Measurements from ENCODE around the gene ECE1. TPM values are rescaled to one million over a fixed set of nuclear protein-coding genes. Genes with fewer than 3 reads are reported as not detected.

ECE1 gene
- total RNA-seq, 5 donors from 2014 or later (not counting 1 experiment from before 2014, with no cell fraction given), result 81.0 to 94.5 (median 87.1) TPM

DNA sequence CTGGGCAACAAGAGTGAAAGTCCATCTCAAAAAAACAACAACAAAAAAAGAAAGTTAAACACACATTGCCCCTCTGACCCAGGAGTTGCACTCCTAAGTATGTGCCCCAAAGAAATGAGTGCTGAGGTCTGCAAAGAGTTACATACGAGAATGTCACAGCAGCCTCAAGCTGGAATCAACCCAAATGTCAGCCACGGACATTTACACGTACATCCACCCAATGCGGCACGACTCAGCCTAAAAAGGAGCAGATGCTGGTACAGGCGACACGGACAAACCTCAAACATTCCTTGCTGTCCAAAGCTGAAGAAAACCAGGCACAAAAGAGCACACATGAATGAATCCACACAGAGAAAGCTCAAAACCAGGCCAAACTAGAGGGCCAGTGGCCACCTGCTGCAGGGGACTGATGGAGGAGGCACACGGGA is 46.8 kb upstream of the ECE1 start:
- POLR2A ChIA-PET, result no interaction called here

GRCh38 chr1:21335750-21336224 is 45.5 kb upstream of the ECE1 start:
- Mint-ChIP-seq H3K27ac (peak overlapping the region; percentile 98 to 99), H3K9me3 (no peaks in the 10 kb centered on the region), H3K4me1 (peaks cover 85 to 92% (median 89%) of the 10 kb centered on the region in 3 donors), H3K36me3 (no peaks in the 10 kb centered on the region), H3K4me3 (peak overlapping the region; percentile 9 to 91 (median 28)), H3K27me3 (no peaks in the 10 kb centered on the region)
- Histone ChIP-seq H3K36me3 (ENCODE audit: control insufficient read depth in 2 of 2, extremely low read depth in 1 of 2, insufficient read depth in 1 of 2, low read length in 1 of 2) (peaks cover 0 to 5% of the 10 kb centered on the region in 2 donors), H3K27ac (ENCODE audit: low read length) (peak overlapping the region; percentile 94), H3K4me1 (ENCODE audit: control insufficient read depth in 1 of 2, extremely low read depth in 1 of 2, insufficient read depth in 2 of 2, low read length in 2 of 2) (peaks cover 63 to 89% of the 10 kb centered on the region in 2 experiments), H3K27me3 (replicated peaks in 1 of 2; ENCODE audit: control insufficient read depth in 2 of 2, extremely low read depth in 1 of 2, insufficient read depth in 2 of 2, low read length in 1 of 2) (no peaks in the 10 kb centered on the region), H3K4me3 (ENCODE audit: control insufficient read depth in 1 of 2, extremely low read depth in 1 of 2, low read length in 1 of 2) (no peak overlapping the region), H3K9me3 (no peaks in the 10 kb centered on the region)
- ChIA-PET CTCF (interaction anchor here (0.5 to 2.3 kb wide), 3 partner anchors 9 to 66 kb away, joined by 3 to 12 read pairs (median 4); no protein-coding TSS in a partner anchor), POLR2A (no interaction called here)
- DNase-seq, result no peak
- no peak for ATAC-seq (replicated peaks in 1 of 4)
- WGBS (ENCODE audit: insufficient coverage), result 80% methylated on average over 3 of the region's 3 CpGs

More for the DNA sequence above, 46.8 kb upstream of the ECE1 start:
- WGBS (ENCODE audit: insufficient coverage), result 90% methylated on average over 7 of the region's 8 CpGs
- DNase-seq (no peak), ATAC-seq (replicated peaks in 1 of 4) (no peak)
- no peak overlapping the region for H3K4me3 ChIP-seq (ENCODE audit: control insufficient read depth in 1 of 2, extremely low read depth in 1 of 2, low read length in 1 of 2)
- no peaks in the 10 kb centered on the region for H3K27me3 Mint-ChIP-seq
- H3K27ac ChIP-seq (ENCODE audit: low read length), result no peak overlapping the region
- peaks cover 60 to 95% of the 10 kb centered on the region in 2 experiments for H3K4me1 ChIP-seq (ENCODE audit: control insufficient read depth in 1 of 2, extremely low read depth in 1 of 2, insufficient read depth in 2 of 2, low read length in 2 of 2)
- peak overlapping the region in 1 of 3 donors; percentile 17 for H3K4me3 Mint-ChIP-seq
- H3K36me3 Mint-ChIP-seq, result no peaks in the 10 kb centered on the region
- CTCF ChIA-PET, result interaction anchor here (0.5 to 1.3 kb wide), 4 partner anchors 36 to 82 kb away, joined by 3 to 5 read pairs (median 4); no protein-coding TSS in a partner anchor
- no peaks in the 10 kb centered on the region for H3K27me3 ChIP-seq (replicated peaks in 1 of 2; ENCODE audit: control insufficient read depth in 2 of 2, extremely low read depth in 1 of 2, insufficient read depth in 2 of 2, low read length in 1 of 2)
- peaks cover 0 to 5% of the 10 kb centered on the region in 2 donors for H3K36me3 ChIP-seq (ENCODE audit: control insufficient read depth in 2 of 2, extremely low read depth in 1 of 2, insufficient read depth in 1 of 2, low read length in 1 of 2)
- H3K27ac Mint-ChIP-seq, result peak overlapping the region; percentile 52 to 99
- peaks cover 87 to 92% (median 91%) of the 10 kb centered on the region in 3 donors for H3K4me1 Mint-ChIP-seq
- no peaks in the 10 kb centered on the region for H3K9me3 ChIP-seq
- no peaks in the 10 kb centered on the region for H3K9me3 Mint-ChIP-seq

DNA sequence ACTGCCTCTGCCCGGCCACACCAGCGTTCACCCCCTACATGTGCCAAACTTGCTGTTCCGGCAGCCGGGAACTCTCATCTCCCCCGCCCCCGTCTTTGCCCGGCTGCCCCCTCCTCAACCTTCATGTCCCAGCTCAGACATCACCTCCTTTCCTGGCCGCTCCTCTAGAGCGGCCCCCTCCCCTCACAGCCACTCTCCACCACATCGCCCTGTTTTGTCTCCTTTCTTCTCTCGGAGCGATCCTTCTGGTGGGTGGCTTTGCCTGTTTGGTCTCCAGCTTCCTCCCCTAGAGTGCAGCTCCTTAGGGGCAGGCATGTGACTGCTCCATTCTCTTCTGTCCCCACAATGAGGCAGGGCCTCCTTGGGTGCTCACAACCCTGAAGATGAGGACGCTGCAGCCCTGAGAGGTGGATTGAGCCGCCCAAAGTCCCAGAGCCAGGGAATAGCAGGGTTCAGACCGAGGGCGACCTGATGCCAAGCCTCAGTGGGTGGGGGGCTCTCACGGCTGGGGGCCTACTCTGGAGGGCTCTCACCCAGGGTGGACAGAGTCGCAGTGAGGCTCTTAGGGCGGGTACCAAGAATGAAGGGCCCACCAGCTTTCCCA is 44.9 kb upstream of the ECE1 start:
- Mint-ChIP-seq H3K27me3 (no peaks in the 10 kb centered on the region), H3K27ac (peak overlapping the region; percentile 98 to 99), H3K9me3 (no peaks in the 10 kb centered on the region), H3K4me1 (peaks cover 89 to 92% (median 90%) of the 10 kb centered on the region in 3 donors), H3K36me3 (peaks cover 2% of the 10 kb centered on the region), H3K4me3 (peak overlapping the region; percentile 80 to 91 (median 81))
- ATAC-seq (replicated peaks in 1 of 4) (no peak), DNase-seq (no peak)
- no peaks in the 10 kb centered on the region for H3K9me3 ChIP-seq
- peaks cover 0 to 4% of the 10 kb centered on the region in 2 donors for H3K36me3 ChIP-seq (ENCODE audit: control insufficient read depth in 2 of 2, extremely low read depth in 1 of 2, insufficient read depth in 1 of 2, low read length in 1 of 2)
- CTCF ChIA-PET, result interaction anchor here (0.5 to 2.8 kb wide), 6 partner anchors 10 to 65 kb away, joined by 3 to 37 read pairs (median 5); no protein-coding TSS in a partner anchor
- POLR2A ChIA-PET, result no interaction called here
- WGBS (ENCODE audit: insufficient coverage), result 45% methylated on average over 18 of the region's 19 CpGs
- peak overlapping the region; percentile 43 to 63 for H3K4me3 ChIP-seq (ENCODE audit: control insufficient read depth in 1 of 2, extremely low read depth in 1 of 2, low read length in 1 of 2)
- no peaks in the 10 kb centered on the region for H3K27me3 ChIP-seq (replicated peaks in 1 of 2; ENCODE audit: control insufficient read depth in 2 of 2, extremely low read depth in 1 of 2, insufficient read depth in 2 of 2, low read length in 1 of 2)
- peak overlapping the region; percentile 94 for H3K27ac ChIP-seq (ENCODE audit: low read length)
- H3K4me1 ChIP-seq (ENCODE audit: control insufficient read depth in 1 of 2, extremely low read depth in 1 of 2, insufficient read depth in 2 of 2, low read length in 2 of 2), result peaks cover 66 to 89% of the 10 kb centered on the region in 2 experiments

DNA sequence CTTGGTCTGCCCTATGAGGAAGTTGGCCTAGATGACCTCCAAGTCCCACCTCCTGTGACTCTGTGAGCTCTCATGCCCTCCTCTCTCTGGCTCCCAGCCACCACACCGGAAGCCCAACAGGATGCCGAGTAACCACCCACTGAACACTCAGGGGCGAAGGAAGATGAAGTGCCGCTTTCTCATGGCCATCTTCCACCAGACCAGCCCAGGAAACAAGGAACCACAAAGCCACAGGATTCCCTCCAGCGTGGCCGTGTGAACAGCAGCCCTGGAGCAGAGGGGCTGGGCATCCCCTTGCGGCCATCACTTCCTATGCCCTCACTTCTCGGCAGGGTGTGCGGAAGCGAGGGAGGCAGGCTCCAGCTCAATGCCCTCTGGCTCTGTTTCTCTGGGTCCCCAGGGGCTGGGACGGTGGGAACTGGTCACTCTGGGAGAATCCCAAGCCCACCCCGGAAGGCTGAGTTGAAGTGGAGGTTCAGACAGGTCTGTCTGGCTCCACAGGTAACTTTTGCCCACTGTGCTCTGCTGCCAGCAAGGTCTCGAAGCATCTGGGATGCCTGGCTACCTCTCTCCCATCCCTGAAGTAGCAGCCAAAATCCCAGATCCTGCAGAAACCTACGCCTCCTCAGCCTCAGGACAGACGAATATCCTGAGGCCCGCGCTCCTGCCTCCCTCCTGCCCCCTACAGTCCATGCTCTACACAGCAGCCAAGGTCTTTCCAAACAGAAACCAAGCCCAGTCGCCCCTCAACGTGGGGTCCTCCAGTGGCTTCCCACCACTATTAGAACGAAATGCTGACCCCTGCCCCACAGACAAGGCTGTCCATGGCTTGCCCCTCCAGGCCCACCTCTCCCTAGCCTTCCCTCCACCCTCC is 44.2 kb upstream of the ECE1 start:
- peaks cover 2% of the 10 kb centered on the region for H3K36me3 Mint-ChIP-seq
- peaks cover 63 to 89% of the 10 kb centered on the region in 2 experiments for H3K4me1 ChIP-seq (ENCODE audit: control insufficient read depth in 1 of 2, extremely low read depth in 1 of 2, insufficient read depth in 2 of 2, low read length in 2 of 2)
- H3K9me3 Mint-ChIP-seq, result no peaks in the 10 kb centered on the region
- H3K4me3 Mint-ChIP-seq, result peak overlapping the region; percentile 80 to 91 (median 81)
- H3K27ac Mint-ChIP-seq, result peak overlapping the region; percentile 98 to 99
- peak; percentile 61 to 89 (median 81) for DNase-seq
- peak overlapping the region; percentile 43 to 63 for H3K4me3 ChIP-seq (ENCODE audit: control insufficient read depth in 1 of 2, extremely low read depth in 1 of 2, low read length in 1 of 2)
- WGBS (ENCODE audit: insufficient coverage), result 4% methylated on average over 19 of the region's 20 CpGs
- H3K9me3 ChIP-seq, result no peaks in the 10 kb centered on the region
- H3K4me1 Mint-ChIP-seq, result peaks cover 87 to 90% (median 88%) of the 10 kb centered on the region in 3 donors
- peaks cover 0 to 3% of the 10 kb centered on the region in 2 donors for H3K36me3 ChIP-seq (ENCODE audit: control insufficient read depth in 2 of 2, extremely low read depth in 1 of 2, insufficient read depth in 1 of 2, low read length in 1 of 2)
- H3K27me3 ChIP-seq (replicated peaks in 1 of 2; ENCODE audit: control insufficient read depth in 2 of 2, extremely low read depth in 1 of 2, insufficient read depth in 2 of 2, low read length in 1 of 2), result no peaks in the 10 kb centered on the region
- CTCF ChIA-PET, result interaction anchor here (0.7 to 2.8 kb wide), 9 partner anchors 11 to 480 kb away, joined by 3 to 37 read pairs (median 7); no protein-coding TSS in a partner anchor
- ATAC-seq (replicated peaks in 1 of 4), result peak; percentile 86 to 94 (median 91)
- POLR2A ChIA-PET, result interaction anchor here (0.6 to 1.4 kb wide), 5 partner anchors 10 to 700 kb away, joined by 3 to 9 read pairs (median 4); no protein-coding TSS in a partner anchor
- H3K27me3 Mint-ChIP-seq, result no peaks in the 10 kb centered on the region
- peak overlapping the region; percentile 94 for H3K27ac ChIP-seq (ENCODE audit: low read length)

- ChIA-PET POLR2A (interaction anchor here (0.6 to 1.4 kb wide), 6 partner anchors 9 to 705 kb away, joined by 3 to 13 read pairs (median 4); no protein-coding TSS in a partner anchor), CTCF (interaction anchor here (0.6 to 2.8 kb wide), 9 partner anchors 11 to 480 kb away, joined by 3 to 37 read pairs (median 7); no protein-coding TSS in a partner anchor)
- ATAC-seq (replicated peaks in 1 of 4) (peak in 1 of 4 experiments; percentile 0), DNase-seq (peak in 1 of 35 experiments; percentile 9)
- 94% methylated on average over 4 of the region's 5 CpGs for WGBS (ENCODE audit: insufficient coverage)
- Histone ChIP-seq H3K27ac (ENCODE audit: low read length) (peak overlapping the region; percentile 94), H3K27me3 (replicated peaks in 1 of 2; ENCODE audit: control insufficient read depth in 2 of 2, extremely low read depth in 1 of 2, insufficient read depth in 2 of 2, low read length in 1 of 2) (no peaks in the 10 kb centered on the region), H3K4me3 (ENCODE audit: control insufficient read depth in 1 of 2, extremely low read depth in 1 of 2, low read length in 1 of 2) (no peak overlapping the region), H3K36me3 (ENCODE audit: control insufficient read depth in 2 of 2, extremely low read depth in 1 of 2, insufficient read depth in 1 of 2, low read length in 1 of 2) (peaks cover 0 to 3% of the 10 kb centered on the region in 2 donors), H3K9me3 (no peaks in the 10 kb centered on the region), H3K4me1 (ENCODE audit: control insufficient read depth in 1 of 2, extremely low read depth in 1 of 2, insufficient read depth in 2 of 2, low read length in 2 of 2) (peaks cover 62 to 90% of the 10 kb centered on the region in 2 experiments)
- Mint-ChIP-seq H3K27ac (peak overlapping the region; percentile 98 to 99), H3K27me3 (no peaks in the 10 kb centered on the region), H3K9me3 (no peaks in the 10 kb centered on the region), H3K4me3 (peak overlapping the region; percentile 80 to 91 (median 81)), H3K4me1 (peaks cover 87 to 90% (median 88%) of the 10 kb centered on the region in 3 donors), H3K36me3 (peaks cover 4% of the 10 kb centered on the region)
Measured at GRCh38 chr1:21333824-21334213, 43.6 kb upstream of the ECE1 start.

Data from T-cell (primary cell).